Osteoblast (primary cell): ENCODE data around the gene MAPKAPK2. TPM values are rescaled to one million over a fixed set of nuclear protein-coding genes. Genes with fewer than 3 reads are reported as not detected.

Experiments used
- DNase-seq: peaks from one replicate; pipeline ENCODE4 v3.0.0; 2011; ENCODE audit warnings: low spot score, mixed read lengths; ENCODE audit not compliant: insufficient read length; ENCODE audit errors: missing footprints
- H2AFZ ChIP-seq: 2 replicates; pipeline ENCODE4 v1.6.0; 2011; ENCODE audit warnings: mild to moderate bottlenecking, low read length
- H3K27ac ChIP-seq: 2 replicates; pipeline ENCODE4 v1.5.1; 2011; ENCODE audit warnings: mild to moderate bottlenecking, low read depth, low read length, moderate library complexity
- H3K27me3 ChIP-seq: 2 replicates; pipeline ENCODE4 v1.6.0; 2012; ENCODE audit warnings: mild to moderate bottlenecking, control low read depth, inconsistent platforms, low read length, moderate library complexity; ENCODE audit not compliant: insufficient read depth
- H3K36me3 ChIP-seq: 2 replicates; pipeline ENCODE4 v1.5.1; 2011; ENCODE audit warnings: mild to moderate bottlenecking, low read length, control low read depth, moderate library complexity; ENCODE audit not compliant: insufficient read depth
- H3K4me1 ChIP-seq: 2 replicates; pipeline ENCODE4 v1.5.1; 2011; ENCODE audit warnings: mild to moderate bottlenecking, low read length, control low read depth, moderate library complexity; ENCODE audit not compliant: insufficient read depth
- H3K4me2 ChIP-seq: 2 replicates; pipeline ENCODE4 v1.6.0; 2011; ENCODE audit warnings: mild to moderate bottlenecking, low read length; ENCODE audit not compliant: insufficient read depth
- H3K4me3 ChIP-seq: fragments of 200-600 bp; sonication (generic); 3 replicates; pipeline ENCODE4 v1.5.1; 2012; ENCODE audit warnings: mild to moderate bottlenecking, low read length, inconsistent platforms; ENCODE audit not compliant: insufficient read depth
- H3K79me2 ChIP-seq: 2 replicates; pipeline ENCODE4 v1.6.0; 2012; ENCODE audit warnings: mild to moderate bottlenecking, low read length, control low read depth, inconsistent platforms; ENCODE audit not compliant: insufficient read depth
- H3K9me3 ChIP-seq: 2 replicates; pipeline ENCODE4 v1.5.1; 2011; ENCODE audit warnings: low read depth, low read length, control low read depth
- H4K20me1 ChIP-seq: 2 replicates; pipeline ENCODE4 v1.6.0; 2012; ENCODE audit warnings: mild to moderate bottlenecking, low read length, control low read depth; ENCODE audit not compliant: insufficient read depth
- total RNA-seq: library from RNA; depleted of rRNA; stranded (reverse); fragments of >200 nt; gene quantifications from 2 replicates; pipeline ENCODE4 v1.2.3, GENCODE V29; 2012
- TF ChIP-seq, protein P1 (sequence below): IDR thresholded peaks from 2 replicates; pipeline ENCODE4 v1.5.1; 2011; ENCODE audit warnings: mild to moderate bottlenecking, low read depth, low read length, moderate library complexity; ENCODE audit errors: extremely low read depth

The MAPKAPK2 gene
- total RNA-seq, 1 donor = 38.0 TPM

DNA sequence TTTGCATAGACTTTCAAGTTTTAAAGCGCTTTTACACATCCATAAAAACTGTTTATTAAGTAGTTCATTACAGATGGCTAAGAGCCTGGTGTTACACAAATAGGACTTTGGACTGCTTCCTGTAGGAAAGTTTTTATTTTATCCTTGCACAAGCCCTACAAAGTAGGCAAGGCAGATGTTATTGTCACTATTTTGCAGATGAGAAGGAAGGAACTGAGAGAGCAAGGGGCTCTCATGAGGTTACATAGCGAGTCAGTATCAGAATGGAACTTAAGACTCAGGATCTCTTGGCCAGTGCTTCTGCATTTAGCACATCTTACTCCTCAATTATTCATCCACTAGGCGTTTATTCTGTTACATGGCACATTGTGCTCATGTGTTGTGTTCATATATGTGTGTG is 2.6 kb upstream of the MAPKAPK2 start:
- Histone ChIP-seq H4K20me1 (peaks cover 10% of the 10 kb centered on the region), H3K79me2 (peaks cover 17% of the 10 kb centered on the region), H3K4me1 (peaks cover 8% of the 10 kb centered on the region), H3K27ac (no peak overlapping the region), H2AFZ (no peak overlapping the region), H3K27me3 (peaks cover 16% of the 10 kb centered on the region), H3K9me3 (no peaks in the 10 kb centered on the region), H3K36me3 (no peaks in the 10 kb centered on the region), H3K4me3 (no peak overlapping the region), H3K4me2 (no peak overlapping the region)
- no peak for DNase-seq
- TF ChIP-seq, protein P1, sequence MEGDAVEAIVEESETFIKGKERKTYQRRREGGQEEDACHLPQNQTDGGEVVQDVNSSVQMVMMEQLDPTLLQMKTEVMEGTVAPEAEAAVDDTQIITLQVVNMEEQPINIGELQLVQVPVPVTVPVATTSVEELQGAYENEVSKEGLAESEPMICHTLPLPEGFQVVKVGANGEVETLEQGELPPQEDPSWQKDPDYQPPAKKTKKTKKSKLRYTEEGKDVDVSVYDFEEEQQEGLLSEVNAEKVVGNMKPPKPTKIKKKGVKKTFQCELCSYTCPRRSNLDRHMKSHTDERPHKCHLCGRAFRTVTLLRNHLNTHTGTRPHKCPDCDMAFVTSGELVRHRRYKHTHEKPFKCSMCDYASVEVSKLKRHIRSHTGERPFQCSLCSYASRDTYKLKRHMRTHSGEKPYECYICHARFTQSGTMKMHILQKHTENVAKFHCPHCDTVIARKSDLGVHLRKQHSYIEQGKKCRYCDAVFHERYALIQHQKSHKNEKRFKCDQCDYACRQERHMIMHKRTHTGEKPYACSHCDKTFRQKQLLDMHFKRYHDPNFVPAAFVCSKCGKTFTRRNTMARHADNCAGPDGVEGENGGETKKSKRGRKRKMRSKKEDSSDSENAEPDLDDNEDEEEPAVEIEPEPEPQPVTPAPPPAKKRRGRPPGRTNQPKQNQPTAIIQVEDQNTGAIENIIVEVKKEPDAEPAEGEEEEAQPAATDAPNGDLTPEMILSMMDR = no peak

DNA sequence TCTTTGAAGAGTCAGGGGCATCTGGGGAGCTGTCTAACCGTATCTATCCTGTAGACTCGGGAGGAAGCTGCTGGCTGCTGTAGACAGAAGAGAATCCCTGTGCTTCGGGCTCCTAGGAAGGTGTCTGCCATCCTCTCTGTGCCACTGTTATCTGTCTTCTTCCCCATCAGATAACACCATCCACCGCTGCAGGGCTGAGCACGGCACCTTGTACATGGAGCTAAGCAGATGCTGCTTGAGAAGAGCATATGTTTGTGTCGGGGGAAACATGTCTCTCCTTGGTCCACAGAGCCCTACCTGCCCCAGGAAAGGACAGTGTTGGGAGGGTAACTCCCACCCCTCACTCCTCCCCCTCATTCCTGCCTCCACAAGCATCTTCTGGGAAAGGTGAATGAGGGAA is 1.4 kb upstream of the MAPKAPK2 start:
- Histone ChIP-seq H3K4me2 (no peak overlapping the region), H3K27ac (no peak overlapping the region), H3K4me3 (no peak overlapping the region), H4K20me1 (peaks cover 21% of the 10 kb centered on the region), H3K36me3 (no peaks in the 10 kb centered on the region), H3K27me3 (peaks cover 16% of the 10 kb centered on the region), H3K79me2 (peaks cover 29% of the 10 kb centered on the region), H3K4me1 (peaks cover 20% of the 10 kb centered on the region), H2AFZ (no peak overlapping the region), H3K9me3 (no peaks in the 10 kb centered on the region)
- no peak for DNase-seq
- TF ChIP-seq, protein P1 = no peak

DNA sequence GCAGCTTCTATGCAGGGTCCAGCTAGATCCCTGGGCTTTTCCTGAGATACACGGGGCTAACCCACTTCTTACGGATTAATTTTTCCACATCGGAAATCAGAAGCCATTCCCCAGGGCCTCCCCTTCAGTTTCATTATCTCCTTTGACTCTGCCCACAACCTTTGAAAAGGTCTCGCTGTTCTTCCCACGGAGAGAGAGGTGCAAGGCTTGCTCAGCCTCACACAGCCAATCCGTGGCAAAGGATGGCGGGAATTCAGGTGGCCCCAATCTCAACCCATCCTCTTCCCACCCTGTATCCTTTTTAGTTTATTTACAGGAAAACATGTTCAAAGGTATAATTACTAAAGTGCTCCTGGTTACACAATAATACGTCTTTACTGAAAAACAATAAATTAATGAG is 702 bp upstream of the MAPKAPK2 start:
- peak overlapping the region; percentile 93 for H2AFZ ChIP-seq
- peaks cover 16% of the 10 kb centered on the region for H3K27me3 ChIP-seq
- H3K4me3 ChIP-seq = peak overlapping the region; percentile 90
- no peak for DNase-seq
- no peak overlapping the region for H3K27ac ChIP-seq
- peaks cover 28% of the 10 kb centered on the region for H4K20me1 ChIP-seq
- no peaks in the 10 kb centered on the region for H3K9me3 ChIP-seq
- peaks cover 36% of the 10 kb centered on the region for H3K79me2 ChIP-seq
- H3K4me2 ChIP-seq = peak overlapping the region; percentile 82
- TF ChIP-seq, protein P1 = no peak
- H3K4me1 ChIP-seq = peaks cover 22% of the 10 kb centered on the region
- no peaks in the 10 kb centered on the region for H3K36me3 ChIP-seq

DNA sequence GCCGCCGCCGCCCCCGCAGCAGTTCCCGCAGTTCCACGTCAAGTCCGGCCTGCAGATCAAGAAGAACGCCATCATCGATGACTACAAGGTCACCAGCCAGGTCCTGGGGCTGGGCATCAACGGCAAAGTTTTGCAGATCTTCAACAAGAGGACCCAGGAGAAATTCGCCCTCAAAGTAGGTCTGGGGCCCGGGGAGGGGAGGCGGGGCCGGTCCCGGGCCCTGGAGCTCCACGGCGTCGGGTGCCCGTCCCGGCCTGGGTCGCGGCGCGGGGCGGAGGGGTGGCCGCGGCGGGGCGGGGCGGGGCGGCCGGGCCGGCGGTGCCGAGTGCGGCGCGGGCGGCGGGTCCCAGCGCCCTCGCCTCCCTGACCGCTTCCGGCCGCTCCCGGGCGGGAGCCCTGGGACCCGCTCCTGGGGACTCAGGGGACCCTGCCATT is 646 bp downstream of the MAPKAPK2 start:
- peaks cover 41% of the 10 kb centered on the region for H4K20me1 ChIP-seq

More for the DNA sequence above, 646 bp downstream of the MAPKAPK2 start:
- no peaks in the 10 kb centered on the region for H3K9me3 ChIP-seq
- peaks cover 50% of the 10 kb centered on the region for H3K79me2 ChIP-seq
- H3K27ac ChIP-seq = peak overlapping the region; percentile 97
- H3K36me3 ChIP-seq = no peaks in the 10 kb centered on the region
- peak overlapping the region; percentile 60 for H2AFZ ChIP-seq
- peak; percentile 94 for DNase-seq
- H3K27me3 ChIP-seq = peaks cover 16% of the 10 kb centered on the region
- TF ChIP-seq, protein P1 = no peak
- H3K4me1 ChIP-seq = peaks cover 34% of the 10 kb centered on the region
- peak overlapping the region; percentile 90 for H3K4me2 ChIP-seq
- H3K4me3 ChIP-seq = peak overlapping the region; percentile 90
